Measurements from ENCODE around the gene LOXL4.

LOXL4 gene

DNA sequence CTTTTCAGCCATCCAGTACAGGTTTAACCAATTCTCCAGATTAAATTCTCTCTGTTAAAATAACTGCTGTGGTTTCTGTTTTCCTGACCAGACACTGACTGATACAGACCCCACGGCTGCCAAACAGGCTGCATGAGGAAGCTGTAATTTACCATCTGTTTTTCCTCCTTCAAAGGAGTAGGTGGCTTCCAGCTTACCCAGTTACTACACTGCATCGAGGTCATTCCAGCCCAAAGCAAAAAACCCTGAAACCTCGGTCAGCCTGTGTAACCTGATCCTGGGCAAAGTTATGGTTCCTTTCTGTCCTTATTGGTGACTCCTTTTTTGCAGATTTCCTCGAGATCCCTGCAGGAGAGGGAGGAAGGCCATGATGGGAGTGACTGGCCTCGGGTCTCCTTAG lies 27.9 kb upstream of the LOXL4 start:
- no peak for DNase-seq (ENCODE audit: low read depth)
- TF ChIP-seq, protein P1, sequence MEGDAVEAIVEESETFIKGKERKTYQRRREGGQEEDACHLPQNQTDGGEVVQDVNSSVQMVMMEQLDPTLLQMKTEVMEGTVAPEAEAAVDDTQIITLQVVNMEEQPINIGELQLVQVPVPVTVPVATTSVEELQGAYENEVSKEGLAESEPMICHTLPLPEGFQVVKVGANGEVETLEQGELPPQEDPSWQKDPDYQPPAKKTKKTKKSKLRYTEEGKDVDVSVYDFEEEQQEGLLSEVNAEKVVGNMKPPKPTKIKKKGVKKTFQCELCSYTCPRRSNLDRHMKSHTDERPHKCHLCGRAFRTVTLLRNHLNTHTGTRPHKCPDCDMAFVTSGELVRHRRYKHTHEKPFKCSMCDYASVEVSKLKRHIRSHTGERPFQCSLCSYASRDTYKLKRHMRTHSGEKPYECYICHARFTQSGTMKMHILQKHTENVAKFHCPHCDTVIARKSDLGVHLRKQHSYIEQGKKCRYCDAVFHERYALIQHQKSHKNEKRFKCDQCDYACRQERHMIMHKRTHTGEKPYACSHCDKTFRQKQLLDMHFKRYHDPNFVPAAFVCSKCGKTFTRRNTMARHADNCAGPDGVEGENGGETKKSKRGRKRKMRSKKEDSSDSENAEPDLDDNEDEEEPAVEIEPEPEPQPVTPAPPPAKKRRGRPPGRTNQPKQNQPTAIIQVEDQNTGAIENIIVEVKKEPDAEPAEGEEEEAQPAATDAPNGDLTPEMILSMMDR (IDR thresholded peaks at IDR 0.05; ENCODE audit: low read depth, low read length, missing control alignments): no peak
- H3K4me3 ChIP-seq (ENCODE audit: low read depth, low read length): no peak overlapping the region

DNA sequence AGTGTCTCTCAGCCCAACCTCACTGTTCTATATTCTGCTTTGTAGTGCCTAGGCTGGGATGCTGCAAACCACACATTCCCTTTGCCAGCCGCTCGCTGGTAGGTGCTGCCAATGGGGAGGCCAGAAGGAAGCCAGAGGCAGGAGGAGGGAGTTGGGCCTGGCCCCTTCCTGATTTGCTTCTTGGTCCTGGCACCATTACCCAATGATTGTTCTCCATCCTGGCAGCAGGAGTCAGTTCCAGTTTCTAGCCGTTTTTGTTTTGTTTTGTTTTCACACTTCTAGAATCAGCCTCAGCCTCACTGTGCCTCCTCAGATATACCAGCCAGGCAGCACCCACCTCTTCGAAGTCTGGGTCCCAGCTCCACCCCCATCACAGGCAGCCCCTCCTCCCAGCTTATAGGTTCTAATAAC lies 27.4 kb upstream of the LOXL4 start:
- TF ChIP-seq, protein P1 (IDR thresholded peaks at IDR 0.05; ENCODE audit: low read depth, low read length, missing control alignments): no peak
- DNase-seq (ENCODE audit: low read depth): no peak
- H3K4me3 ChIP-seq (ENCODE audit: low read depth, low read length): no peak overlapping the region

DNA sequence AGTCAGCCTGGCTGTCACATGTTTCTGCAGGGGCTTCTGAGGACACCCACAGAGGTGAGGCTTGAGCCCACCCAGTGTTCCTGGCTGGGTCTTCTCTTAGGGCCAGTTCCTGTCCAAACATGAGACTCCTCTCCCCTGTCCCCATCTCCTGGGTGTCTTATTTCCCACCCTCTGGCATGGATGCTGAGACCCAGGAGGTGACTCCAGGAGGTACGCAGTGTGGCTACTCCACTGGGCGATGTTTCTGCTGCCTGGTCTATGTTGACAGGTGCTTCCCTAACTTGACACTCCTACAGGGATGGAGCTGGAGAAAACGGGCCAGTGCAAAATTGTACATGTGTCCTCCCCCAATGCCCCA lies 26.3 kb upstream of the LOXL4 start:
- TF ChIP-seq, protein P1 (IDR thresholded peaks at IDR 0.05; ENCODE audit: low read depth, low read length, missing control alignments): no peak
- H3K4me3 ChIP-seq (ENCODE audit: low read depth, low read length): no peak overlapping the region
- DNase-seq (ENCODE audit: low read depth): no peak

DNA sequence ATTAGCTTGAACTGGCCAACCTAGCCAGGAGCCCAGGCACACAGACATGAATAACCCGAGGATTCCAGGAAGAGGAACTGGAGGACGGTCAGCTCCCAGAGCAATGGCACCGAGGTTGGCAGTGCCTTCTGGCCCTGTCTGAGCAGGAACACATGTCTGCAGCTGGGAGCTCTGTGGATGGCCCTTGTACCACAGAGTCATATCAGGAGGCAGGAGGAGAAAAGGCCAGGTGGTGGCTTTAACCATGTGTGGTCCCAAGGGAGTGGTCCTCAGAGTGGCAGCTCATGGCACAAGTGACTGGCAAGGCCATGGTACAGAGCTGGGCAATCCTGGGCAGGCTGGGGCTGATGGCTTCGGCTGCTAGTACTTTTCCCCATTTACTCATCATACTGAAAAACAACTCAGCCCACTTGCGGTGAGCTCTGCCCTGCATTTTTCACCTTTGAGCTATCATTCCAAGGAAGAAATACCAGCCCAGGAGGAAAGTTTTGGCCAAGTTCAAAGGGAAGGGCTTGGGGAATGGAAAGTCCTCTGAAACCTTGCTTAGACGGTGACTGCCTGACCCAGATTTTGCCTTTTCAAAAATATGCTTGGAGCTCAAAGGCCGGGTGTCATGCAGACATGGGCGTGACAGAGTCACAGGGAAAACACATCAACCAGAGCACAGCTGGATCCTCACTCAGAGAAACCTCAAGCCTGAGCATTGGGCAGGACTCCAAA lies 25.7 kb upstream of the LOXL4 start:
- TF ChIP-seq, protein P1 (IDR thresholded peaks at IDR 0.05; ENCODE audit: low read depth, low read length, missing control alignments): no peak
- H3K4me3 ChIP-seq (ENCODE audit: low read depth, low read length): no peak overlapping the region
- DNase-seq (ENCODE audit: low read depth): no peak

DNA sequence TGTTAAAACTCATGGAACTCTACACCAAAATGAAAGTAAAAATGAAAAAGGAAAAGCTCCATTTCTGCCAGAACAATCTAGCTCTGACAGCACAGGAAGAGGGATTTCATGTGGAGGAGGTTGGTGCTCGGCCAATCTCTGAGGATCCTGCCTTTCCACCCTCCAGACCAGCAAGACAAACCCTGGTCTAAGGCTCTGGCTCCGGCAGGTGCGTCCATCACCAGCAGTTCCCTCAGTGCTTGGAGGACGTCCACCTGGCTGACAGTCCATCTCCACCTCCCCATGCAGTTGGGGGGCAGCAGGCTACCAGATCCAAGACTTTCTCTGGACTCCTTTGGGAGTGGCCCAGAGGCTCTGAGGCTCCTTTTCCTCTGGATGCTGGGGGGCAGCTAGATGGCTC lies 25.0 kb upstream of the LOXL4 start:
- DNase-seq (ENCODE audit: low read depth): no peak
- TF ChIP-seq, protein P1 (IDR thresholded peaks at IDR 0.05; ENCODE audit: low read depth, low read length, missing control alignments): no peak
- H3K4me3 ChIP-seq (ENCODE audit: low read depth, low read length): no peak overlapping the region

DNA sequence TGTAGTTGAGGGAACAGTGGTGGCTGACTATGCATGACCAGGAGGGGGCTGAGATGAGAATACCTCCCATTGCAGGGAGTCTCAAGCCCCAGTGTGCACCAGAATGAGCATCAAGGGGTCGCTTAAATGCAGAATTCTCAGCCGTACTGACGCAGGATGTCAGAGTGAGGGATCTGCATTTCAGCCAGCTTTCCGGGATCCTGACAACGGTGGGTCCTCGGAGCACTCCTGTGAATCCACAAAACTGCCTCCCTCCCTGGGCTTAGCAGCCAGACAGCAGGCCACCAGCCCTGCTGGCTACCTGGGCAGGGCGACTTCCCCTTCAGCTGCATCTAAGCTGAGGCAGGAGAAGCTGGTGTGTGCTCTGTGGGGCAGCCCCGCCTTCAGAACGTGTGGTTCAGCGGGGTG lies 21.8 kb upstream of the LOXL4 start:
- H3K4me3 ChIP-seq (ENCODE audit: low read depth, low read length): no peak overlapping the region
- TF ChIP-seq, protein P1 (IDR thresholded peaks at IDR 0.05; ENCODE audit: low read depth, low read length, missing control alignments): no peak
- no peak for DNase-seq (ENCODE audit: low read depth)

DNA sequence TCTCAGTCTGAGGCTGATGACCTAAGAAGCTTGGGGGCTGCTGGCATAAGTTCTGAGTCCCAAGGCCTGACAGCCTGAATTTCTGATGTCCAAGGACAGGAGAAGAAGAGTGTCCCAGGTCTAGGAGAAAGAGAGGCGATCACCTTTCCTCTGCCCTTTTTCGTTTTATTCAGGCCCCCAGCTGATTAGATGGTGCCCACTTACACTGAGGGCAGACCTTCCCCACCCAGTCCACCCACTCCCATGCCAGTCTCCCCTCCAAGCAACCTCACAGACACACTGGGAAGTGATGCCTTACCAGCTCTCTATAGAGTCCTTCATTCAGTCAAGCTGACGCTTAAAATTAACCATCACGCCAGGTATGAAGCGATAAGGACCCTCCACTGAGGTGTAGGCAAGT lies 19.3 kb upstream of the LOXL4 start:
- TF ChIP-seq, protein P1 (IDR thresholded peaks at IDR 0.05; ENCODE audit: low read depth, low read length, missing control alignments): no peak
- no peak overlapping the region for H3K4me3 ChIP-seq (ENCODE audit: low read depth, low read length)
- no peak for DNase-seq (ENCODE audit: low read depth)
